ENCODE measurements around the gene ENGASE. TPM values are rescaled to one million over a fixed set of nuclear protein-coding genes. Genes with fewer than 3 reads are reported as not detected.

Gene ENGASE
- total and polyA plus RNA-seq, 7 experiments from 2014 or later = 3.8 to 214 (median 82.7) TPM

DNA sequence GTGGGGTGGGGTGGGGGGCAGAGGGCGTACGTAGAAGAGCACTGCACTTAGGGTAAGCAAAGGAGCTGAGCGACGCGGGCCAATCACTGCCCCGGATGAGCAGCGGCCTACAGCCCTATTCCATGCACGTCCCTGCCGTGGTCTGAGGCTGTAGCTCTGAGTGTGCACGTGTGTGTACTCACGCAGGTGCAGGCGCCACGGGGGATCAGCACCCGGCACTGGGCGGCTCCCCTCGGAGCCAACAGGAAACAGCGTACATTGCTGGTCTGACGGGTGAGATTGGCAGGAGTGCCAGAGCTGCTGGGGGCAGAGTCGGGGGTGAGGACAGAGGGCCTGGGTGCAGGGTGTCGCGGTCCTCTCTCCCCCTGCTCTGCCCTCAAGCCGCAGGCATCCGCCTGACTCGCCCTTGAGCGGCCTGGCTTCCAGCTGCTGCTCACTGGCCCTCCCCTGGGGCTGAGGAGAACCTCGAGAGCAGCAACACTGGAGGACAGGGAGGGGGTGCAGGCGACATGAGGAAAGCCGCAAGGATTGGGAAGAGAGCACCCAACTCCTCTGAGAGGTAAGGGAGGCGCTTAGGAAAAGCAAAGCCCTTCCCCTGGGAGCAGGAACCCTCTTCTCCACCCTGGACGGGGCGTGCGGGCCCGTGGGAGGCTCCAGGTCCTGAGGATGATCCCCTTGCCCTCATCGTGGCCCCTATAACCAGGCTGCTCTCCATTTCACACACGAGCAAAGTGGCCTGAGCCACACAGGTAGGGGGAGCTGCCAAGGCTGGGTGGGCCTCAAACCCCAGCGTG is 57.8 kb downstream of the ENGASE start:
- intact Hi-C loops (cut with micrococcal nuclease) = no loop called here
- DNase-seq (no peak), ATAC-seq (no peak)
- Histone ChIP-seq H3K4me1 (ENCODE audit: control insufficient read depth in 2 of 2, insufficient read depth in 2 of 2, low read length in 2 of 2) (no peaks in the 10 kb centered on the region), H3K9me3 (ENCODE audit: control insufficient read depth in 2 of 3, low read length in 3 of 3) (no peaks in the 10 kb centered on the region), H3K4me3 (ENCODE audit: low read length) (no peak overlapping the region), H3K27ac (ENCODE audit: low read depth, low read length) (no peak overlapping the region), H3K36me3 (ENCODE audit: control insufficient read depth in 2 of 3, insufficient read depth in 3 of 3, low read length in 3 of 3) (no peaks in the 10 kb centered on the region), H3K27me3 (ENCODE audit: control insufficient read depth in 2 of 2, insufficient read depth in 2 of 2, low read length in 2 of 2) (no peaks in the 10 kb centered on the region)
- H3K36me3 Mint-ChIP-seq = no peaks in the 10 kb centered on the region
- POLR2A ChIA-PET = no interaction called here
- no peaks in the 10 kb centered on the region for H3K9me3 Mint-ChIP-seq
- H3K4me3 Mint-ChIP-seq = no peak overlapping the region
- CTCF ChIA-PET = no interaction called here
- H3K27ac Mint-ChIP-seq = no peak overlapping the region
- H3K27me3 Mint-ChIP-seq = peaks cover 0 to 30% (median 3%) of the 10 kb centered on the region in 5 donors
- no peaks in the 10 kb centered on the region for H3K4me1 Mint-ChIP-seq

GRCh38 chr17:79133214-79133613 is 58.6 kb downstream of the ENGASE start:
- H3K27me3 Mint-ChIP-seq = peaks cover 0 to 32% (median 5%) of the 10 kb centered on the region in 5 donors
- peaks cover 0 to 4% (median 0%) of the 10 kb centered on the region in 11 donors for H3K9me3 Mint-ChIP-seq
- Histone ChIP-seq H3K36me3 (ENCODE audit: control insufficient read depth in 2 of 3, insufficient read depth in 3 of 3, low read length in 3 of 3) (no peaks in the 10 kb centered on the region), H3K9me3 (ENCODE audit: control insufficient read depth in 2 of 3, low read length in 3 of 3) (no peaks in the 10 kb centered on the region), H3K4me3 (ENCODE audit: low read length) (no peak overlapping the region), H3K27ac (ENCODE audit: low read depth, low read length) (no peak overlapping the region), H3K27me3 (ENCODE audit: control insufficient read depth in 2 of 2, insufficient read depth in 2 of 2, low read length in 2 of 2) (no peaks in the 10 kb centered on the region), H3K4me1 (ENCODE audit: control insufficient read depth in 2 of 2, insufficient read depth in 2 of 2, low read length in 2 of 2) (no peaks in the 10 kb centered on the region)
- peaks cover 0 to 5% (median 0%) of the 10 kb centered on the region in 7 donors for H3K4me1 Mint-ChIP-seq
- H3K27ac Mint-ChIP-seq = no peak overlapping the region
- CTCF ChIA-PET = no interaction called here
- no peak overlapping the region for H3K4me3 Mint-ChIP-seq
- ATAC-seq = no peak
- no peak for DNase-seq
- POLR2A ChIA-PET = no interaction called here
- H3K36me3 Mint-ChIP-seq = peaks cover 0 to under 1% (median 0%) of the 10 kb centered on the region in 5 donors
- intact Hi-C loops (cut with micrococcal nuclease) = no loop called here

DNA sequence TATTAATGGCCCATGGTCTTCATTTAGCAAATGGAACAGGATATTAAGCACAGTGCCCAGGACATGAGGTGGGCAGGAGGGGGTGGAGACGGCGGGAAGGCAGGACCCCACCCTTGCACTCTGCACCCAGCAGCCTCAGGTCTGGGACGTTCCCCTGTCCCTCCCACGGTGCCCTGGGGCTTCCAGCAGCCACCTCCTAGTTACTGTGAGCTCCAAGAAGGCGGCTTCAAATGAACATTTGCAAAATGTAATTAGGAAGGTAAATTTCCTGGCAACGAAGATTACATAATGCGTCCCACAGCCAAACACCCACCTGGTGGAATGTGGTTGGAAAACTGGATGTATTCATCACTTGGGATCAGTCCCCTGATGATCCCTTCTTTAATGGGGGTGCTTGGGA is 59.4 kb downstream of the ENGASE start:
- no peaks in the 10 kb centered on the region for H3K9me3 ChIP-seq (ENCODE audit: control insufficient read depth in 2 of 3, low read length in 3 of 3)
- no peak overlapping the region for H3K4me3 Mint-ChIP-seq
- H3K27ac Mint-ChIP-seq = no peak overlapping the region
- intact Hi-C loops (cut with micrococcal nuclease) = no loop called here
- ATAC-seq = no peak
- H3K4me1 ChIP-seq (ENCODE audit: control insufficient read depth in 2 of 2, insufficient read depth in 2 of 2, low read length in 2 of 2) = no peaks in the 10 kb centered on the region
- H3K4me1 Mint-ChIP-seq = peaks cover 0 to 8% (median 0%) of the 10 kb centered on the region in 7 donors
- CTCF ChIA-PET = no interaction called here
- no peaks in the 10 kb centered on the region for H3K36me3 ChIP-seq (ENCODE audit: control insufficient read depth in 2 of 3, insufficient read depth in 3 of 3, low read length in 3 of 3)
- H3K9me3 Mint-ChIP-seq = peaks cover 0 to 9% (median 0%) of the 10 kb centered on the region in 11 donors
- POLR2A ChIA-PET = no interaction called here
- peaks cover 0 to 4% (median 0%) of the 10 kb centered on the region in 5 donors for H3K36me3 Mint-ChIP-seq
- no peak overlapping the region for H3K27ac ChIP-seq (ENCODE audit: low read depth, low read length)
- no peak for DNase-seq
- no peak overlapping the region for H3K4me3 ChIP-seq (ENCODE audit: low read length)
- no peaks in the 10 kb centered on the region for H3K27me3 ChIP-seq (ENCODE audit: control insufficient read depth in 2 of 2, insufficient read depth in 2 of 2, low read length in 2 of 2)
- peaks cover 0 to 35% (median 5%) of the 10 kb centered on the region in 5 donors for H3K27me3 Mint-ChIP-seq

GRCh38 chr17:79135011-79135410 is 60.4 kb downstream of the ENGASE start:
- H3K27ac Mint-ChIP-seq = no peak overlapping the region
- Histone ChIP-seq H3K27me3 (ENCODE audit: control insufficient read depth in 2 of 2, insufficient read depth in 2 of 2, low read length in 2 of 2) (no peaks in the 10 kb centered on the region), H3K36me3 (ENCODE audit: control insufficient read depth in 2 of 3, insufficient read depth in 3 of 3, low read length in 3 of 3) (no peaks in the 10 kb centered on the region), H3K4me1 (ENCODE audit: control insufficient read depth in 2 of 2, insufficient read depth in 2 of 2, low read length in 2 of 2) (no peaks in the 10 kb centered on the region), H3K27ac (ENCODE audit: low read depth, low read length) (no peak overlapping the region), H3K4me3 (ENCODE audit: low read length) (no peak overlapping the region), H3K9me3 (ENCODE audit: control insufficient read depth in 2 of 3, low read length in 3 of 3) (no peaks in the 10 kb centered on the region)
- H3K36me3 Mint-ChIP-seq = peaks cover 0 to 4% (median 0%) of the 10 kb centered on the region in 5 donors
- H3K27me3 Mint-ChIP-seq = peaks cover 0 to 39% (median 5%) of the 10 kb centered on the region in 5 donors
- ChIA-PET CTCF (no interaction called here), POLR2A (no interaction called here)
- DNase-seq (no peak), ATAC-seq (no peak)
- no peak overlapping the region for H3K4me3 Mint-ChIP-seq
- intact Hi-C loops (cut with micrococcal nuclease) = no loop called here
- H3K4me1 Mint-ChIP-seq = peaks cover 0 to 8% (median 0%) of the 10 kb centered on the region in 7 donors
- peaks cover 0 to 9% (median 0%) of the 10 kb centered on the region in 11 donors for H3K9me3 Mint-ChIP-seq

GRCh38 chr17:79135628-79136405 is 61.2 kb downstream of the ENGASE start:
- intact Hi-C loops (cut with micrococcal nuclease) = no loop called here
- Histone ChIP-seq H3K27ac (ENCODE audit: low read depth, low read length) (no peak overlapping the region), H3K4me3 (ENCODE audit: low read length) (no peak overlapping the region), H3K36me3 (ENCODE audit: control insufficient read depth in 2 of 3, insufficient read depth in 3 of 3, low read length in 3 of 3) (no peaks in the 10 kb centered on the region), H3K27me3 (ENCODE audit: control insufficient read depth in 2 of 2, insufficient read depth in 2 of 2, low read length in 2 of 2) (no peaks in the 10 kb centered on the region), H3K9me3 (ENCODE audit: control insufficient read depth in 2 of 3, low read length in 3 of 3) (no peaks in the 10 kb centered on the region), H3K4me1 (ENCODE audit: control insufficient read depth in 2 of 2, insufficient read depth in 2 of 2, low read length in 2 of 2) (no peaks in the 10 kb centered on the region)
- DNase-seq (no peak), ATAC-seq (no peak)
- peaks cover 0 to 46% (median 5%) of the 10 kb centered on the region in 5 donors for H3K27me3 Mint-ChIP-seq
- CTCF ChIA-PET = no interaction called here
- H3K27ac Mint-ChIP-seq = no peak overlapping the region
- H3K4me1 Mint-ChIP-seq = peaks cover 0 to 8% (median 0%) of the 10 kb centered on the region in 7 donors
- H3K4me3 Mint-ChIP-seq = no peak overlapping the region
- peaks cover 0 to 9% (median 0%) of the 10 kb centered on the region in 11 donors for H3K9me3 Mint-ChIP-seq
- H3K36me3 Mint-ChIP-seq = peaks cover 0 to 4% (median 0%) of the 10 kb centered on the region in 5 donors
- POLR2A ChIA-PET = no interaction called here

Data from naive thymus-derived CD4-positive, alpha-beta T cell (primary cell).